Uterus (tissue), 2 donors: Measurements from ENCODE around the gene UBAC1.

ENCODE experiments used
- CTCF ChIP-seq, 4 experiments: fragments of 200-600 bp in 2 of 4; fragments of 450-650 bp in 2 of 4; sonication (generic) in 2 of 4; IDR thresholded peaks; one replicate each; pipeline ENCODE4 v1.5.1; 2016 to 2019; ENCODE audit warnings: antibody characterized with exemption in 4 of 4, mild to moderate bottlenecking in 2 of 4, moderate library complexity in 1 of 4
- POLR2A ChIP-seq, 2 donors: fragments of 450-650 bp; IDR thresholded peaks; one replicate each; pipeline ENCODE4 v1.6.1; 2016; ENCODE audit warnings: antibody characterized with exemption in 2 of 2, mild to moderate bottlenecking in 1 of 2, moderate library complexity in 1 of 2

DNA sequence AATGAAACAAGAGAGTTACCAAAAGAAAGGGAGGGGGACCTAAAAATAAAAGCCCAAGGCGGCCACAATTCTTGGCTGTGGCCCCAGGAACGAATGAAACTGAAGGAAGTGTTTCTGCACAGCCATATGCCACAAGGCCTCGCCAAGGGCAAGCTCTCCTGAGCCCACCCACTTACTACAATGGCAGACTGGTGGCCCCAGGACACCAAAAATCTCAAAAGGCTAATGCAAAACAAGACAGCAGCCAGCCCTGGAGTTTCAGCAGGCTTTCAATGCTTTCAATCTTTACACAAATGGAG is 57.9 kb downstream of the UBAC1 start:
- no peak for TF ChIP-seq CTCF (IDR thresholded peaks at IDR 0.05)
- TF ChIP-seq POLR2A (IDR thresholded peaks at IDR 0.05), result no peak
